ENCODE measurements around the gene ZNF521.

- no peak for TF ChIP-seq CTCF (IDR thresholded peaks at IDR 0.05)
- no peak for TF ChIP-seq POLR2A (IDR thresholded peaks at IDR 0.05)
Measured at GRCh38 chr18:25332002-25332401, 20.0 kb downstream of the ZNF521 start.

Measured in thyroid gland (tissue), 4 donors.